Measurements from ENCODE around the gene PDCD7.
"Not testable (repeated sequence)": the region's sequence is repeated elsewhere in the genome, so short reads cannot be mapped to it uniquely, and the experiment has no call there.

Gene PDCD7

DNA sequence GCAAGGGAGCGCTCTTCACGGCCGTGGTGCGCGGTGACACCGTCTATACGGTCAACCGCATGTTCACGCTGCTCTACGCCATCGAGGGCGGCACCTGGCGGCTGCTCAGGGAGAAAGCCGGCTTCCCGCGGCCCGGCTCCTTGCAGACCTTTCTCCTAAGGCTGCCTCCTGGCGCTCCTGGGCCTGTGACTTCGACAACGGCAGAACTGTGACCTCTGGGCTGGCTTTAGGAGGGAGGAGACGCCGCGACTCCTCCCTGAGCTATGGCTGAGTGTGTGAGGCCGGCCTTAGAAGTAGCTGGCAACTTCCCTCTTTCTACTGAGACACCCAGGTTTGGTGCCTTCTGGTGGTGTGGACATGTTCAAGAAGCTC, 55.6 kb downstream of the PDCD7 start:
- Histone ChIP-seq H3K4me1 (ENCODE audit: control insufficient read depth in 5 of 5, insufficient read depth in 5 of 5, low read length in 5 of 5) (peaks cover 0 to 14% (median 11%) of the 10 kb centered on the region in 5 donors), H3K27ac (ENCODE audit: low read depth, low read length) (no peak overlapping the region), H3K9ac (ENCODE audit: low read length in 5 of 5) (no peak overlapping the region), H3K27me3 (ENCODE audit: control insufficient read depth in 5 of 5, insufficient read depth in 4 of 5, low read length in 5 of 5) (peaks cover 15 to 35% (median 19%) of the 10 kb centered on the region in 5 donors), H3K36me3 (ENCODE audit: control insufficient read depth in 5 of 5, insufficient read depth in 5 of 5, low read length in 5 of 5) (no peaks in the 10 kb centered on the region), H3K9me3 (ENCODE audit: control insufficient read depth in 5 of 5, low read length in 5 of 5) (no peaks in the 10 kb centered on the region), H3K4me3 (ENCODE audit: low read depth in 1 of 5, low read length in 5 of 5) (peak overlapping the region in 2 of 5 donors; percentile 27 to 56)

- Histone ChIP-seq H3K9ac (ENCODE audit: low read length in 5 of 5) (no peak overlapping the region), H3K4me3 (ENCODE audit: low read depth in 1 of 5, low read length in 5 of 5) (peak overlapping the region in 2 of 5 donors; percentile 27 to 56), H3K9me3 (ENCODE audit: control insufficient read depth in 5 of 5, low read length in 5 of 5) (no peaks in the 10 kb centered on the region), H3K27me3 (ENCODE audit: control insufficient read depth in 5 of 5, insufficient read depth in 4 of 5, low read length in 5 of 5) (peaks cover 12 to 33% (median 14%) of the 10 kb centered on the region in 5 donors), H3K4me1 (ENCODE audit: control insufficient read depth in 5 of 5, insufficient read depth in 5 of 5, low read length in 5 of 5) (peaks cover 0 to 13% (median 8%) of the 10 kb centered on the region in 5 donors), H3K36me3 (ENCODE audit: control insufficient read depth in 5 of 5, insufficient read depth in 5 of 5, low read length in 5 of 5) (no peaks in the 10 kb centered on the region), H3K27ac (ENCODE audit: low read depth, low read length) (no peak overlapping the region)
Observed at GRCh38 chr15:65077291-65077980, 56.2 kb downstream of the PDCD7 start.

GRCh38 chr15:65076486-65077290, 56.9 kb downstream of the PDCD7 start, which contains the start of gene KBTBD13:
Gene KBTBD13 (plus strand): TSS chr15:65076746. CDS start chr15:65076816, 70 bp downstream.
- H3K36me3 ChIP-seq (ENCODE audit: control insufficient read depth in 5 of 5, insufficient read depth in 5 of 5, low read length in 5 of 5) = no peaks in the 10 kb centered on the region
- H3K4me1 ChIP-seq (ENCODE audit: control insufficient read depth in 5 of 5, insufficient read depth in 5 of 5, low read length in 5 of 5) = peaks cover 0 to 18% (median 13%) of the 10 kb centered on the region in 5 donors
- H3K9ac ChIP-seq (ENCODE audit: low read length in 5 of 5) = no peak within 1 kb of the TSS
- H3K9me3 ChIP-seq (ENCODE audit: control insufficient read depth in 5 of 5, low read length in 5 of 5) = no peaks in the 10 kb centered on the region
- H3K27me3 ChIP-seq (ENCODE audit: control insufficient read depth in 5 of 5, insufficient read depth in 4 of 5, low read length in 5 of 5) = peaks cover 10 to 29% (median 12%) of the 10 kb centered on the region in 5 donors
- H3K4me3 ChIP-seq (ENCODE audit: low read depth in 1 of 5, low read length in 5 of 5) = no peak within 1 kb of the TSS
- no peak within 1 kb of the TSS for H3K27ac ChIP-seq (ENCODE audit: low read depth, low read length)

DNA sequence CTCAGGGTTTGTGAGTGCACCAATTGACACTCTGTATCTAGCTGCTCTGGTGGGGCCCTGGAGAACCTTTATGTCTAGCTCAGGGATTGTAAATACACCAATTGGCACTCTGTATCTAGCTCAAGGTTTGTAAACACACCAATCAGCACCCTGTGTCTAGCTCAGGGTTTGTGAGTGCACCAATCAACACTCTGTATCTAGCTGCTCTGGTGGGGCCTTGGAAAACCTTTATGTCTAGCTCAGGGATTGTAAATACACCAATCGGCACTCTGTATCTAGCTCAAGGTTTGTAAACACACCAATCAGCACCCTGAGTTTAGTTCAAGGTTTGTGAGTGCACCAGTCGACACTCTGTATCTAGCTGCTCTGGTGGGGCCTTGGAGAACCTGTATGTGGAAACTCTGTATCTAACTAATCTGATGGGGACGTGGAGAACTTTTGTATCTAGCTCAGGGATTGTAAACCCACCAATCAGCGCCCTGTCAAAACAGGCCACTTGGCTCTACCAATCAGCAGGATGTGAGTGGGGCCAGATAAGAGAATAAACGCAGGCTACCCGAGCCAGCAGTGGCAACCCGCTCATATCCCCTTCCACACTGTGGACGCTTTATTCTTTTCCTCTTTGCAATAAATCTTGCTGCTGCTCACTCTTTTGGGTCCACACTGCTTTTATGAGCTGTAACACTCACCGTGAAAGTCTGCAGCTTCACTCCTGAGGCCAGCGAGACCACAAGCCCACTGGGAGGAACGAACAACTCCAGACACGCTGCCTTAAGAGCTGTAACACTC, 57.8 kb downstream of the PDCD7 start:
- H3K27ac ChIP-seq (ENCODE audit: low read depth, low read length); H3K36me3 ChIP-seq (ENCODE audit: control insufficient read depth in 5 of 5, insufficient read depth in 5 of 5, low read length in 5 of 5); H3K4me3 ChIP-seq (ENCODE audit: low read depth in 1 of 5, low read length in 5 of 5); H3K9ac ChIP-seq (ENCODE audit: low read length in 5 of 5); H3K9me3 ChIP-seq (ENCODE audit: control insufficient read depth in 5 of 5, low read length in 5 of 5): not testable (repeated sequence)
- peaks cover 2 to 27% (median 19%) of the 10 kb centered on the region in 5 donors for H3K4me1 ChIP-seq (ENCODE audit: control insufficient read depth in 5 of 5, insufficient read depth in 5 of 5, low read length in 5 of 5)
- peaks cover 6 to 23% (median 12%) of the 10 kb centered on the region in 5 donors for H3K27me3 ChIP-seq (ENCODE audit: control insufficient read depth in 5 of 5, insufficient read depth in 4 of 5, low read length in 5 of 5)

DNA sequence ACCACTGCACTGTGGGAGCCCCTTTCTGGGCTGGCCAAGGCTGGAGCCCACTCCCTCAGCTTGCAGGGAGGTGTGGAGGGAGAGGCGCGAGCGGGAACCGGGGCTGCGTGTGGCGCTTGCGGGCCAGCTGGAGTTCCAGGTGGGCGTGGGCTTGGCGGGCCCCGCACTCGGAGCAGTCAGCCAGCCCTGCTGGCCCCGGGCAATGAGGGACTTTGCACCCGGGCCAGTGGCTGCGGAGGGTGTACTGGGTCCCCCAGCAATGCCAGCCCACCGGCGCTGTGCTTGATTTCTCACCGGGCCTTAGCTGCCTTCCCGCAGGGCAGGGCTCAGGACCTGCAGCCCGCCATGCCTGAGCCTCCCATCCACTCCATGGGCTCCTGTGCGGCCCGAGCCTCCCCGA, 58.7 kb downstream of the PDCD7 start:
- H3K36me3 ChIP-seq (ENCODE audit: control insufficient read depth in 5 of 5, insufficient read depth in 5 of 5, low read length in 5 of 5); H3K4me3 ChIP-seq (ENCODE audit: low read depth in 1 of 5, low read length in 5 of 5); H3K27ac ChIP-seq (ENCODE audit: low read depth, low read length); H3K9me3 ChIP-seq (ENCODE audit: control insufficient read depth in 5 of 5, low read length in 5 of 5); H3K9ac ChIP-seq (ENCODE audit: low read length in 5 of 5): not testable (repeated sequence)
- Histone ChIP-seq H3K27me3 (ENCODE audit: control insufficient read depth in 5 of 5, insufficient read depth in 4 of 5, low read length in 5 of 5) (peaks cover 6 to 23% (median 12%) of the 10 kb centered on the region in 5 donors), H3K4me1 (ENCODE audit: control insufficient read depth in 5 of 5, insufficient read depth in 5 of 5, low read length in 5 of 5) (peaks cover 2 to 32% (median 23%) of the 10 kb centered on the region in 5 donors)

DNA sequence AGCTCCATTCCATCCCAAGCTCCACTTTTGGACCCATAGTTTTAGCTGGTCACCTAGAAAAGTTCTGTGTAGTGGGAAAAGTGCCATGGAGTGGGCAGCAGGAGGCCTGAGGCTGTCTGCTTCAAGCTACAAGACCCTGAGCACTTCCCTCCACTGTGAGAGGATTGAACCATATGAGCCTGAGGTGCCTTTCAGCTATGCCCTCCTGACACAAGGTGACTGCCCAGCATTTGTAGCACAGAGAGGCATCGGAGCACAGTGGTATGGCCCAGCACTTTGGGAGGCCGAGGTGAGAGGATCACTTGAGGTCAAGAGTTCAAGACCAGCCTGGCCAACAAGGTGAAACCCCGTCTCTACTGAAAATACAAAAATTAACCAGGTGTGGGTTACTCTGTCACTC, 61.0 kb downstream of the PDCD7 start:
- peaks cover 4 to 47% (median 34%) of the 10 kb centered on the region in 5 donors for H3K4me1 ChIP-seq (ENCODE audit: control insufficient read depth in 5 of 5, insufficient read depth in 5 of 5, low read length in 5 of 5)
- no peaks in the 10 kb centered on the region for H3K9me3 ChIP-seq (ENCODE audit: control insufficient read depth in 5 of 5, low read length in 5 of 5)
- no peaks in the 10 kb centered on the region for H3K36me3 ChIP-seq (ENCODE audit: control insufficient read depth in 5 of 5, insufficient read depth in 5 of 5, low read length in 5 of 5)
- H3K4me3 ChIP-seq (ENCODE audit: low read depth in 1 of 5, low read length in 5 of 5) = no peak overlapping the region
- no peak overlapping the region for H3K27ac ChIP-seq (ENCODE audit: low read depth, low read length)
- peaks cover 3 to 13% (median 10%) of the 10 kb centered on the region in 5 donors for H3K27me3 ChIP-seq (ENCODE audit: control insufficient read depth in 5 of 5, insufficient read depth in 4 of 5, low read length in 5 of 5)
- no peak overlapping the region for H3K9ac ChIP-seq (ENCODE audit: low read length in 5 of 5)

GRCh38 chr15:65072027-65072426, 61.6 kb downstream of the PDCD7 start:
- Histone ChIP-seq H3K9ac (ENCODE audit: low read length in 5 of 5) (no peak overlapping the region), H3K9me3 (ENCODE audit: control insufficient read depth in 5 of 5, low read length in 5 of 5) (no peaks in the 10 kb centered on the region), H3K36me3 (ENCODE audit: control insufficient read depth in 5 of 5, insufficient read depth in 5 of 5, low read length in 5 of 5) (no peaks in the 10 kb centered on the region), H3K27ac (ENCODE audit: low read depth, low read length) (no peak overlapping the region), H3K27me3 (ENCODE audit: control insufficient read depth in 5 of 5, insufficient read depth in 4 of 5, low read length in 5 of 5) (peaks cover 7 to 13% (median 9%) of the 10 kb centered on the region in 5 donors), H3K4me3 (ENCODE audit: low read depth in 1 of 5, low read length in 5 of 5) (no peak overlapping the region), H3K4me1 (ENCODE audit: control insufficient read depth in 5 of 5, insufficient read depth in 5 of 5, low read length in 5 of 5) (peaks cover 4 to 48% (median 37%) of the 10 kb centered on the region in 5 donors)

DNA sequence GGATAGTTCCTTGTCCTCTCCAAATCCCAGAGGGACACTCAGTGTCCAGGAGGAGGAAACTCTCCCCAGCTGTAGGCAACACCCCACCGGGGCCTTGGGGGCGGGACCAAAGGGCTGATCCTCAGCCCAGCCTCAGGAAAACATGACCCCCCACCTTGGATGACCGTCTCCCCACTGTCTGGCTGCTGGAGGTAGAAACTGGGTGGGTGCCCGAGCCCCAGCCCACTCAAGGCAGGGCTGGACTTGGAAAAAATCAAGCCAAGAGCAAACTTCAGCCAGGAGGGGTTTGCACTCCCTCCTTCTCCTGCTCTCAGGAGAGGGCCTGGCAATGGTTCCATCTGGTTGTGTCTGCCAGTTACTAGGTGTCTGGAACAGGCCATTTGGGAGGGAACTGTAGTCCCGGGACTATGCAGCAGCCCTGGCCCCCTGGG, 62.2 kb downstream of the PDCD7 start:
- H3K27me3 ChIP-seq (ENCODE audit: control insufficient read depth in 5 of 5, insufficient read depth in 4 of 5, low read length in 5 of 5) = peaks cover 7 to 14% (median 10%) of the 10 kb centered on the region in 5 donors
- no peak overlapping the region for H3K27ac ChIP-seq (ENCODE audit: low read depth, low read length)
- no peak overlapping the region for H3K4me3 ChIP-seq (ENCODE audit: low read depth in 1 of 5, low read length in 5 of 5)
- peaks cover 4 to 48% (median 37%) of the 10 kb centered on the region in 5 donors for H3K4me1 ChIP-seq (ENCODE audit: control insufficient read depth in 5 of 5, insufficient read depth in 5 of 5, low read length in 5 of 5)
- no peaks in the 10 kb centered on the region for H3K9me3 ChIP-seq (ENCODE audit: control insufficient read depth in 5 of 5, low read length in 5 of 5)
- H3K36me3 ChIP-seq (ENCODE audit: control insufficient read depth in 5 of 5, insufficient read depth in 5 of 5, low read length in 5 of 5) = no peaks in the 10 kb centered on the region
- H3K9ac ChIP-seq (ENCODE audit: low read length in 5 of 5) = no peak overlapping the region

GRCh38 chr15:65069779-65070546, 63.6 kb downstream of the PDCD7 start:
- H3K36me3 ChIP-seq (ENCODE audit: control insufficient read depth in 5 of 5, insufficient read depth in 5 of 5, low read length in 5 of 5) = no peaks in the 10 kb centered on the region
- peaks cover 4 to 48% (median 37%) of the 10 kb centered on the region in 5 donors for H3K4me1 ChIP-seq (ENCODE audit: control insufficient read depth in 5 of 5, insufficient read depth in 5 of 5, low read length in 5 of 5)
- H3K9ac ChIP-seq (ENCODE audit: low read length in 5 of 5) = no peak overlapping the region
- H3K27me3 ChIP-seq (ENCODE audit: control insufficient read depth in 5 of 5, insufficient read depth in 4 of 5, low read length in 5 of 5) = peaks cover 10 to 20% (median 14%) of the 10 kb centered on the region in 5 donors
- H3K27ac ChIP-seq (ENCODE audit: low read depth, low read length) = peak overlapping the region; percentile 23
- no peak overlapping the region for H3K4me3 ChIP-seq (ENCODE audit: low read depth in 1 of 5, low read length in 5 of 5)
- no peaks in the 10 kb centered on the region for H3K9me3 ChIP-seq (ENCODE audit: control insufficient read depth in 5 of 5, low read length in 5 of 5)

Measured in subcutaneous abdominal adipose tissue (tissue), 5 donors.